AG09319 (cell line): ENCODE data around the gene NUBPL.
"Not testable (repeated sequence)": the region's sequence is repeated elsewhere in the genome, so short reads cannot be mapped to it uniquely, and the experiment has no call there.

Experiments used
- DNase-seq: peaks from one replicate; pipeline ENCODE4 v3.0.0-alpha.2; 2010; ENCODE audit warnings: low read depth; ENCODE audit errors: extremely low read depth
- CTCF ChIP-seq: IDR thresholded peaks from 2 replicates; pipeline ENCODE4 v1.5.1; 2011; ENCODE audit warnings: low read depth, mild to moderate bottlenecking, inconsistent platforms, low read length, moderate library complexity

Gene NUBPL

GRCh38 chr14:31867570-31867969 is 306.4 kb downstream of the NUBPL start:
- no peak for DNase-seq
- TF ChIP-seq CTCF = no peak

GRCh38 chr14:31868096-31868495 is 306.9 kb downstream of the NUBPL start:
- DNase-seq = not testable (repeated sequence)

- TF ChIP-seq CTCF = no peak
- DNase-seq = no peak
Observed at GRCh38 chr14:31876741-31877140, 315.5 kb downstream of the NUBPL start.

- no peak for DNase-seq
- TF ChIP-seq CTCF = no peak
Observed at GRCh38 chr14:31877255-31877798, 316.1 kb downstream of the NUBPL start.

- no peak for TF ChIP-seq CTCF
- DNase-seq = no peak
Observed at GRCh38 chr14:31879661-31880348, 318.6 kb downstream of the NUBPL start.

- DNase-seq = peak; percentile 43
- no peak for TF ChIP-seq CTCF
Observed at GRCh38 chr14:31880935-31881334, 319.7 kb downstream of the NUBPL start.

- no peak for DNase-seq
Observed at GRCh38 chr14:31881531-31882310, 320.5 kb downstream of the NUBPL start.

More at GRCh38 chr14:31881531-31882310, 320.5 kb downstream of the NUBPL start:
- no peak for TF ChIP-seq CTCF
